ENCODE results near the gene RNU1-2. TPM values are rescaled to one million over a fixed set of nuclear protein-coding genes. Genes with fewer than 3 reads are reported as not detected.
"Not testable (repeated sequence)": the region's sequence is repeated elsewhere in the genome, so short reads cannot be mapped to it uniquely, and the experiment has no call there.

The RNU1-2 gene
- total RNA-seq, 1 experiment from 2014 or later: 1,622 TPM

GRCh38 chr1:16886860-16887605, 8.7 kb upstream of the RNU1-2 start:
- no peak overlapping the region for H3K4me3 ChIP-seq (ENCODE audit: low read depth, low read length)
- intact Hi-C loops (cut with micrococcal nuclease; ENCODE audit: unreplicated experiment): no loop called here
- H3K27me3 ChIP-seq (replicated peaks; ENCODE audit: control insufficient read depth, insufficient read depth, low read length): no peaks in the 10 kb centered on the region
- no peak for DNase-seq
- H3K9me3 ChIP-seq: no peaks in the 10 kb centered on the region
- TF ChIP-seq, protein P1, sequence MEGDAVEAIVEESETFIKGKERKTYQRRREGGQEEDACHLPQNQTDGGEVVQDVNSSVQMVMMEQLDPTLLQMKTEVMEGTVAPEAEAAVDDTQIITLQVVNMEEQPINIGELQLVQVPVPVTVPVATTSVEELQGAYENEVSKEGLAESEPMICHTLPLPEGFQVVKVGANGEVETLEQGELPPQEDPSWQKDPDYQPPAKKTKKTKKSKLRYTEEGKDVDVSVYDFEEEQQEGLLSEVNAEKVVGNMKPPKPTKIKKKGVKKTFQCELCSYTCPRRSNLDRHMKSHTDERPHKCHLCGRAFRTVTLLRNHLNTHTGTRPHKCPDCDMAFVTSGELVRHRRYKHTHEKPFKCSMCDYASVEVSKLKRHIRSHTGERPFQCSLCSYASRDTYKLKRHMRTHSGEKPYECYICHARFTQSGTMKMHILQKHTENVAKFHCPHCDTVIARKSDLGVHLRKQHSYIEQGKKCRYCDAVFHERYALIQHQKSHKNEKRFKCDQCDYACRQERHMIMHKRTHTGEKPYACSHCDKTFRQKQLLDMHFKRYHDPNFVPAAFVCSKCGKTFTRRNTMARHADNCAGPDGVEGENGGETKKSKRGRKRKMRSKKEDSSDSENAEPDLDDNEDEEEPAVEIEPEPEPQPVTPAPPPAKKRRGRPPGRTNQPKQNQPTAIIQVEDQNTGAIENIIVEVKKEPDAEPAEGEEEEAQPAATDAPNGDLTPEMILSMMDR (IDR thresholded peaks at IDR 0.05; ENCODE audit: insufficient read depth in 1 of 2, low read depth in 1 of 2, low read length in 1 of 2, severe bottlenecking in 1 of 2, unreplicated experiment in 1 of 2): no peak
- POLR2A ChIA-PET: no interaction called here
- Mint-ChIP-seq H3K9me3 (ENCODE audit: unreplicated experiment) (no peaks in the 10 kb centered on the region), H3K36me3 (ENCODE audit: insufficient read depth, unreplicated experiment) (peaks cover 10% of the 10 kb centered on the region), H3K27me3 (ENCODE audit: insufficient read depth, unreplicated experiment) (no peaks in the 10 kb centered on the region), H3K4me1 (ENCODE audit: low read depth, unreplicated experiment) (peaks cover 20% of the 10 kb centered on the region), H3K4me3 (ENCODE audit: unreplicated experiment) (no peak overlapping the region), H3K27ac (ENCODE audit: unreplicated experiment) (no peak overlapping the region)
- no peaks in the 10 kb centered on the region; the same call in 1 of the 2 replicates for H3K4me1 ChIP-seq
- no TSS peak for BruUV-seq (replicated peaks)
- CTCF ChIA-PET: no interaction called here
- H3K36me3 ChIP-seq (ENCODE audit: control insufficient read depth, insufficient read depth, low read length): no peaks in the 10 kb centered on the region

DNA sequence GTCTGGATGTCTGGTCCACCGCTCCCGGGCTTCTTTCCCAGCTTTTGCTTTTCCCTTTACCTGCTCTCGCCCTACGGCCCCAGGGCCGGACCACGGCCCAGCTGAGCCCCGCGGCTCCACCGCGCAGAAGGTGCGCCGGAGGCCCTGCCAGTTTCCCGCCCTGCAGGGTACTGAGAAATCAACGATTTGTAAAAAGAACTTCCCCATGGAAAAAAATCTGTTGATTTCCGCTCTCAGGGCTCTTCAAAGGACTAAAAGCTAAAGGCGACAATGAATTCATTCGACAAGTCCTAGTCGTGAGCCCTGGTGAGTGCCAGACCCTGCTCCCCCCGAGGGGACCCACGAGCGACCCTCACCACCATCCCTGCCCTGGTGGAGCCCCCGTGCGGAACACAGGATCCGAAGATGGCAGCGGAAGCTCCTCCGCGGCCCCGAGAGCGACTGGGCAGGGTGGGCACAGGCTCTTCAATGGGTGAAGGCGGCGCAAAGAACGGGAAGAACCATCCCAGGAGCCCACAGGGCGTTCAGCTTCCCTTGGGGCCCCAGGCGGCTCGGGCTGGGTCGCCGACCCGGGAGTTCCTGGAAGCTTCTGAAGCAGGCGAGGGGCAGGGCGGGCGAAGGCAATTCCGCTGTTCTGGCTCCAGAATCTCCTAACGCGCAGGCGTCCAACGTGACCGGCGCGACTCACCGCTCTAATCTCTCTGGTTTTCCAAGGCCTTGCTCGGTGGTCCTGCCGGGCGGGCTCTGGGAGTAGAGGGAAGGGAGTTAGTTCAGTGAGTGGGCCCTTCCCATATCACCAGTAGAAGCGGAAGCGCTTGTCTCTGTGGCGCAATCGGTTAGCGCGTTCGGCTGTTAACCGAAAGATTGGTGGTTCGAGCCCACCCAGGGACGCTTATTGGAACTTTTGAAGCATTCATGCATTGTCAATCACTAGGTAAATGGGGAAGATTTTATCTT, 6.6 kb upstream of the RNU1-2 start:
- Mint-ChIP-seq H3K27me3 (ENCODE audit: insufficient read depth, unreplicated experiment) (no peaks in the 10 kb centered on the region), H3K9me3 (ENCODE audit: unreplicated experiment) (no peaks in the 10 kb centered on the region), H3K4me1 (ENCODE audit: low read depth, unreplicated experiment) (peaks cover 12% of the 10 kb centered on the region), H3K4me3 (ENCODE audit: unreplicated experiment) (peak overlapping the region; percentile 86), H3K27ac (ENCODE audit: unreplicated experiment) (peak overlapping the region; percentile 88), H3K36me3 (ENCODE audit: insufficient read depth, unreplicated experiment) (peaks cover 10% of the 10 kb centered on the region)
- intact Hi-C loops (cut with micrococcal nuclease; ENCODE audit: unreplicated experiment): no loop called here
- ChIA-PET CTCF (interaction anchor here (0.6 to 1.5 kb wide), 2 partner anchors 268 to 289 kb away, joined by 3 to 6 read pairs; no protein-coding TSS in a partner anchor), POLR2A (interaction anchor here (0.6 to 0.7 kb wide), 2 partner anchors 16 to 276 kb away, joined by 5 to 9 read pairs; partner anchors contain the start of gene NBPF1)
- Histone ChIP-seq H3K9me3 (no peaks in the 10 kb centered on the region), H3K27me3 (replicated peaks; ENCODE audit: control insufficient read depth, insufficient read depth, low read length) (no peaks in the 10 kb centered on the region), H3K4me1 (no peaks in the 10 kb centered on the region), H3K4me3 (ENCODE audit: low read depth, low read length) (peak overlapping the region; percentile 61), H3K36me3 (ENCODE audit: control insufficient read depth, insufficient read depth, low read length) (no peaks in the 10 kb centered on the region)
- TF ChIP-seq, protein P1 (IDR thresholded peaks at IDR 0.05; ENCODE audit: insufficient read depth in 1 of 2, low read depth in 1 of 2, low read length in 1 of 2, severe bottlenecking in 1 of 2, unreplicated experiment in 1 of 2): no peak
- peak; percentile 78 to 85 for DNase-seq
- TSS peak; percentile 84 for BruUV-seq (replicated peaks)

DNA sequence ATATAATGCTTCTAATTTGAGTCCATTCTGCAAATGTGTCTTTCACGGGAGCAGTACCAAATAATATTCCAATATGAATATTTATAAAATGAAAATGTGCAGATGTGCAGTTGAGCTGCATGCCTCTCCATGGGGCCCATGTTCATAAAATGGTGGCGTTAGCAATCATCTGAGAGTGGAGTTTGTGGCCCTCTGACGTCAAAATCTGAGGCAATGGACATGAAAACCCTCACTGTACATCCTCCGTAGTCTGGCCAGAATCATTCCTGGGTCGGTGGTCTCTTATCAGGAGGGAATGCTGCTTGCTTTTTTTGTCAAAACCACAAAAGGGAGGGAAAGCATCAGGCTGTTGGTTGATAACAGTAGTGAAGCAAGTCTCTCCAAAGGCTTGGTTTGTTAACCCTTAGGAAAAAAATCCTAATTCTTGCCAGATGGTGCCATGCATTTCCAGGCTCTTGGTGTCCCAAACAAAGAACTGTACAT, 5.2 kb upstream of the RNU1-2 start:
- DNase-seq; POLR2A ChIA-PET; H3K27me3 Mint-ChIP-seq (ENCODE audit: insufficient read depth, unreplicated experiment); intact Hi-C loops (cut with micrococcal nuclease; ENCODE audit: unreplicated experiment); H3K9me3 Mint-ChIP-seq (ENCODE audit: unreplicated experiment); BruUV-seq (replicated peaks); H3K9me3 ChIP-seq; H3K27me3 ChIP-seq (replicated peaks; ENCODE audit: control insufficient read depth, insufficient read depth, low read length); CTCF ChIA-PET; H3K36me3 ChIP-seq (ENCODE audit: control insufficient read depth, insufficient read depth, low read length); H3K36me3 Mint-ChIP-seq (ENCODE audit: insufficient read depth, unreplicated experiment); H3K4me1 ChIP-seq; H3K4me3 ChIP-seq (ENCODE audit: low read depth, low read length): not testable (repeated sequence)
- Mint-ChIP-seq H3K27ac (ENCODE audit: unreplicated experiment) (peak overlapping the region; percentile 88), H3K4me1 (ENCODE audit: low read depth, unreplicated experiment) (peaks cover 12% of the 10 kb centered on the region), H3K4me3 (ENCODE audit: unreplicated experiment) (peak overlapping the region; percentile 86)

DNA sequence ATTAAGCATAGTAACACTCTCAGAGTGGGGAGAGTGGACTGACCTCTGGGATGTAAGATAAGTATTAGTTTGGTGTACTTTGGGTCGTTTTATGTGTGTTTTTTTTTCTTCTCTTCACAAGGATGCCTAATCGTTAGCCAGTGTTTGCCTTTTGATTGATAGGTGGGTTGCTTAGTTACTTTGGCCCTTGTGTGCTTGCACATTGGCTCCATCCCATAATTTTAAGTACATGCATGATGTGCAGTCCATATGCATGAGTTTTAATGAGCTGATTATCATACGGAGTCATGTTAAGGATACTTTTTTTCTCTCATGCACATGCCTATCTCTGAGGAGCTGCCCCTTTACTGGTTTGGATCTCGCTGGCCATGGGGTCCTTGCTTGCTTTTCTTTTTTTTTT, 4.7 kb upstream of the RNU1-2 start:
- BruUV-seq (replicated peaks); H3K27ac Mint-ChIP-seq (ENCODE audit: unreplicated experiment); H3K9me3 Mint-ChIP-seq (ENCODE audit: unreplicated experiment); H3K4me1 ChIP-seq; H3K4me3 Mint-ChIP-seq (ENCODE audit: unreplicated experiment); DNase-seq; H3K4me3 ChIP-seq (ENCODE audit: low read depth, low read length); POLR2A ChIA-PET; CTCF ChIA-PET; H3K27me3 Mint-ChIP-seq (ENCODE audit: insufficient read depth, unreplicated experiment); H3K9me3 ChIP-seq; intact Hi-C loops (cut with micrococcal nuclease; ENCODE audit: unreplicated experiment); H3K36me3 ChIP-seq (ENCODE audit: control insufficient read depth, insufficient read depth, low read length); H3K27me3 ChIP-seq (replicated peaks; ENCODE audit: control insufficient read depth, insufficient read depth, low read length): not testable (repeated sequence)
- Mint-ChIP-seq H3K4me1 (ENCODE audit: low read depth, unreplicated experiment) (peaks cover 12% of the 10 kb centered on the region), H3K36me3 (ENCODE audit: insufficient read depth, unreplicated experiment) (peaks cover 14% of the 10 kb centered on the region)

DNA sequence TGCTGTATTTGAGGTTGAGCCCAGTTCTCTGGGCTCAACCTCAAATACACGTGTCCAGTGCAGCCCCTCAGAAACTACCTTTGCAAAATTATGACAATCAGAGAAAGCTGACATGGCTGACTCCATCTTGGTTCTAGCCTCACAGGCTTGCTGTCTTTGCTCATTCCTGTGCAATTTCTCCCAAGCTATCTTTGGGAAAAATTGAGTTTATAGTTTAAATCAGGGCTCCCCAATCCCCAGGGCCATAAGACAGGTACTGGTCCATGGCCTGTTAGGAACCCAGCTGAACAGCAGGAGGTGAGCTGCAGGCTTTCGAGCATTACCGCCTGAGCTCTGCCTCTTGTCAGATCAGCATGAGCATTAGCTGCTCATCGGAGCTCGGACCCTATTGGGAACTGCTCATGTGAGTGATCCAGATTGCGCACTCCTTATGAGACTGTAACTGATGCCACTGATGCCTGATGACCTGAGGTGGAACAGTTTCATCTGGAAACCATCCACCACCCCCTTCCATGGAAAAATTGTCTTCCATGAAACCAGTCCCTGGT, 2.7 kb upstream of the RNU1-2 start:
- CTCF ChIA-PET, DNase-seq: not testable (repeated sequence)

More for the DNA sequence above, 2.7 kb upstream of the RNU1-2 start:
- BruUV-seq (replicated peaks); H3K27me3 Mint-ChIP-seq (ENCODE audit: insufficient read depth, unreplicated experiment); POLR2A ChIA-PET; H3K27ac Mint-ChIP-seq (ENCODE audit: unreplicated experiment); H3K36me3 ChIP-seq (ENCODE audit: control insufficient read depth, insufficient read depth, low read length); H3K4me3 Mint-ChIP-seq (ENCODE audit: unreplicated experiment); intact Hi-C loops (cut with micrococcal nuclease; ENCODE audit: unreplicated experiment); H3K4me1 ChIP-seq; H3K9me3 Mint-ChIP-seq (ENCODE audit: unreplicated experiment); H3K9me3 ChIP-seq; H3K27me3 ChIP-seq (replicated peaks; ENCODE audit: control insufficient read depth, insufficient read depth, low read length); H3K4me3 ChIP-seq (ENCODE audit: low read depth, low read length): not testable (repeated sequence)
- H3K4me1 Mint-ChIP-seq (ENCODE audit: low read depth, unreplicated experiment): peaks cover 25% of the 10 kb centered on the region
- peaks cover 26% of the 10 kb centered on the region for H3K36me3 Mint-ChIP-seq (ENCODE audit: insufficient read depth, unreplicated experiment)
